Glutamatergic neuron (in vitro differentiated cells): ENCODE data around the gene OPTC. TPM values are rescaled to one million over a fixed set of nuclear protein-coding genes. Genes with fewer than 3 reads are reported as not detected.

Source experiments
- DNase-seq: peaks from one replicate; pipeline ENCODE4 v3.0.0; 2022
- H3K27ac Mint-ChIP-seq: one replicate; pipeline ENCODE4 v1.8.0; 2020; ENCODE audit warnings: mild to moderate bottlenecking, mixed read lengths, inconsistent platforms; ENCODE audit not compliant: unreplicated experiment
- H3K27me3 Mint-ChIP-seq: one replicate; pipeline ENCODE4 v1.8.0; 2020; ENCODE audit warnings: mild to moderate bottlenecking, moderate library complexity, mixed read lengths, inconsistent platforms; ENCODE audit not compliant: unreplicated experiment
- H3K36me3 Mint-ChIP-seq: one replicate; pipeline ENCODE4 v1.8.0; 2020; ENCODE audit warnings: mild to moderate bottlenecking, mixed read lengths, inconsistent platforms; ENCODE audit not compliant: unreplicated experiment
- H3K4me1 Mint-ChIP-seq: one replicate; pipeline ENCODE4 v1.8.0; 2020; ENCODE audit warnings: mild to moderate bottlenecking, low read depth, mixed read lengths, inconsistent platforms; ENCODE audit not compliant: unreplicated experiment
- H3K4me3 Mint-ChIP-seq: one replicate; pipeline ENCODE4 v1.8.0; 2020; ENCODE audit warnings: mild to moderate bottlenecking, mixed read lengths, inconsistent platforms; ENCODE audit not compliant: unreplicated experiment
- H3K9me3 Mint-ChIP-seq: one replicate; pipeline ENCODE4 v1.8.0; 2020; ENCODE audit warnings: mild to moderate bottlenecking, moderate library complexity, mixed read lengths, inconsistent platforms; ENCODE audit not compliant: unreplicated experiment
- total RNA-seq: library from RNA; stranded (reverse); fragmentation: NEBNext Ultra II Directional; extraction: Animal tissue kit (Norgen Biotek cat#: 25700); gene quantifications from one replicate; pipeline ENCODE4 v1.2.1, GENCODE V29; 2021; ENCODE audit not compliant: unreplicated experiment
- TF ChIP-seq, protein P1 (sequence below): fragments of 200-600 bp; sonication (generic); IDR thresholded peaks from one replicate; pipeline ENCODE4 v1.5.0; 2021; ENCODE audit not compliant: partially characterized antibody, unreplicated experiment

The OPTC gene
- total RNA-seq, 1 donor from 2014 or later, result not detected

- H3K36me3 Mint-ChIP-seq, result no peaks in the 10 kb centered on the region
- TF ChIP-seq, protein P1, sequence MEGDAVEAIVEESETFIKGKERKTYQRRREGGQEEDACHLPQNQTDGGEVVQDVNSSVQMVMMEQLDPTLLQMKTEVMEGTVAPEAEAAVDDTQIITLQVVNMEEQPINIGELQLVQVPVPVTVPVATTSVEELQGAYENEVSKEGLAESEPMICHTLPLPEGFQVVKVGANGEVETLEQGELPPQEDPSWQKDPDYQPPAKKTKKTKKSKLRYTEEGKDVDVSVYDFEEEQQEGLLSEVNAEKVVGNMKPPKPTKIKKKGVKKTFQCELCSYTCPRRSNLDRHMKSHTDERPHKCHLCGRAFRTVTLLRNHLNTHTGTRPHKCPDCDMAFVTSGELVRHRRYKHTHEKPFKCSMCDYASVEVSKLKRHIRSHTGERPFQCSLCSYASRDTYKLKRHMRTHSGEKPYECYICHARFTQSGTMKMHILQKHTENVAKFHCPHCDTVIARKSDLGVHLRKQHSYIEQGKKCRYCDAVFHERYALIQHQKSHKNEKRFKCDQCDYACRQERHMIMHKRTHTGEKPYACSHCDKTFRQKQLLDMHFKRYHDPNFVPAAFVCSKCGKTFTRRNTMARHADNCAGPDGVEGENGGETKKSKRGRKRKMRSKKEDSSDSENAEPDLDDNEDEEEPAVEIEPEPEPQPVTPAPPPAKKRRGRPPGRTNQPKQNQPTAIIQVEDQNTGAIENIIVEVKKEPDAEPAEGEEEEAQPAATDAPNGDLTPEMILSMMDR, result no peak
- DNase-seq, result no peak
- no peaks in the 10 kb centered on the region for H3K4me1 Mint-ChIP-seq
- no peak overlapping the region for H3K27ac Mint-ChIP-seq
- H3K4me3 Mint-ChIP-seq, result no peak overlapping the region
- H3K27me3 Mint-ChIP-seq, result no peaks in the 10 kb centered on the region
- peaks cover 2% of the 10 kb centered on the region for H3K9me3 Mint-ChIP-seq
Measured at GRCh38 chr1:203539831-203540546, 46.0 kb downstream of the OPTC start.

DNA sequence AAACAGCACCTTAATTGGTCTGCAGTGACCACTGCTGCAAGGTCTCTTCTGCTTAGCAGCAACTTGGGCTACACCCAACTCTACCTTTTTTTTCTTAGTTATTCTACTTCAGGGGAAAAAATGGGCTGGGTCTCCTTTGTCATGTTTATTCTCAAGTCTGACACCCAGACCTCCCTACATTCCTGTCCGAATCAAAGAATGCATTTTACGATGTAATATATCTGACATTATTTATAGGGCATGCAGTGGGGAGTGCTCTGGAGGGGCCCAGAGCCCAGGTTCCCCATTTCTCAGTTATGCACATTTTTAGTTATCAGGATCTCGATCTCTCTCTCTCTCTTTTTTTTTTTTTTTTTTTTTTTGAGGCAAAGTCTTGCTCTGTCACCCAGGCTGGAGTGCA lies 50.5 kb downstream of the OPTC start:
- H3K27ac Mint-ChIP-seq, result no peak overlapping the region
- no peaks in the 10 kb centered on the region for H3K27me3 Mint-ChIP-seq
- no peak for DNase-seq
- no peaks in the 10 kb centered on the region for H3K36me3 Mint-ChIP-seq
- H3K4me3 Mint-ChIP-seq, result no peak overlapping the region
- TF ChIP-seq, protein P1, result no peak
- H3K4me1 Mint-ChIP-seq, result peaks cover 5% of the 10 kb centered on the region
- H3K9me3 Mint-ChIP-seq, result peaks cover 2% of the 10 kb centered on the region

DNA sequence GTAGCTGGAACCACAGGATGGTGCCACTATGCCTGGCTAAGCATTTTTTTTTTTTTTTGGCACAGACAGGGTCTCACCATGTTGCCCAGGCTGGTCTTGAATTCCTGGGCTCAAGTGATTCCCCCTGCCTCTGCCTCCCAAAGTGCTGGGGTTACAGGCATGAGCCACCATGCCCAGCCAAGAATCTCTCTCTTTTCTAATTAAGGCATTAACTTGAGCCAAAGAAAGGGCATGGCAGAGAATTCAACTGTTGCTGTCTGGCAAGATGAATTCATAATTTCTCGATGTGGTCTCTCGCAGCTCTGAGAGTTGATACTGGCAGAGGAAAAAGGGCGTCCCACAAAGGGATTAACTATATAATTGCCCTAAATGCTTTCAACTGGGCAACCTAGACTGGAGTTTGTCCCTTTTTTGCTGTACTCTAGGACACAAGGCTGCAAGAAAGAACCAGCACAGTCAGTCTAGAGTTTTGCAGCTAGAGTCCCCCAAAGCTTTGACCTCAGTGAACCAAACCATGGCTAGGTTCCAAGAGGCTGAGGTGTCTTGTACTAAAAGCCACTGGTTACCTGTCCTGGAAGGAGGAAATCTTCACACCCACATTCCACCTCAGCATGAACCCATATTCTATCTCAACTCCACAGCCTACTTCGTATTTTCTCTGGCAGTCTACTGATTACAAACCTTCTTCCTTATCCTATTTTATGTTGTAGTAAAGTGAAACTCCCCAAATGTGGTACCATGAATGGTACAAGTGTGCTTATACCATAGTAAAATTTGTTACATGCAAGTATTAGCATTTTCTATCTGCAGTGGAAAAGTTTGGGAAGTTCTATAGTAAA lies 51.2 kb downstream of the OPTC start:
- Mint-ChIP-seq H3K4me3 (no peak overlapping the region), H3K9me3 (peaks cover 2% of the 10 kb centered on the region), H3K4me1 (peaks cover 5% of the 10 kb centered on the region), H3K27me3 (no peaks in the 10 kb centered on the region), H3K36me3 (no peaks in the 10 kb centered on the region), H3K27ac (no peak overlapping the region)
- DNase-seq, result no peak
- TF ChIP-seq, protein P1, result no peak

GRCh38 chr1:203546274-203546673 lies 52.3 kb downstream of the OPTC start:
- TF ChIP-seq, protein P1, result no peak
- no peaks in the 10 kb centered on the region for H3K36me3 Mint-ChIP-seq
- no peak overlapping the region for H3K4me3 Mint-ChIP-seq
- H3K27ac Mint-ChIP-seq, result no peak overlapping the region
- no peaks in the 10 kb centered on the region for H3K27me3 Mint-ChIP-seq
- H3K4me1 Mint-ChIP-seq, result peaks cover 5% of the 10 kb centered on the region
- DNase-seq, result no peak
- H3K9me3 Mint-ChIP-seq, result peaks cover 2% of the 10 kb centered on the region

GRCh38 chr1:203547147-203547546 lies 53.2 kb downstream of the OPTC start:
- H3K4me3 Mint-ChIP-seq, result no peak overlapping the region
- TF ChIP-seq, protein P1, result no peak
- H3K27me3 Mint-ChIP-seq, result no peaks in the 10 kb centered on the region
- no peak overlapping the region for H3K27ac Mint-ChIP-seq
- DNase-seq, result no peak
- no peaks in the 10 kb centered on the region for H3K36me3 Mint-ChIP-seq
- peaks cover 2% of the 10 kb centered on the region for H3K9me3 Mint-ChIP-seq
- peaks cover 5% of the 10 kb centered on the region for H3K4me1 Mint-ChIP-seq
